Measurements from ENCODE around the gene CMTM1.

CMTM1 gene

GRCh38 chr16:66539623-66540469, 26.4 kb upstream of the CMTM1 start:
- no peak for DNase-seq

GRCh38 chr16:66541388-66542355, 24.6 kb upstream of the CMTM1 start:
- no peak for DNase-seq

- no peak for DNase-seq
These were observed 23.8 kb upstream of the CMTM1 start for GRCh38 chr16:66542396-66542795.

- DNase-seq = no peak
These were observed 22.7 kb upstream of the CMTM1 start for GRCh38 chr16:66543541-66543940.

GRCh38 chr16:66544016-66544757, 22.1 kb upstream of the CMTM1 start:
- DNase-seq = no peak

GRCh38 chr16:66547101-66547989, 18.9 kb upstream of the CMTM1 start:
- DNase-seq = no peak

GRCh38 chr16:66548068-66548467, 18.2 kb upstream of the CMTM1 start:
- DNase-seq = no peak

GRCh38 chr16:66548868-66549267, 17.4 kb upstream of the CMTM1 start:
- DNase-seq = no peak

- peak in 1 of 2 donors; percentile 69 for DNase-seq
These were observed 16.7 kb upstream of the CMTM1 start, which contains the start of gene TK2 for GRCh38 chr16:66549284-66550131. TK2 (minus strand) TSS chr16:66550122; CDS start chr16:66550061, 61 bp downstream.

GRCh38 chr16:66551348-66551759, 14.9 kb upstream of the CMTM1 start:
- DNase-seq = no peak

- DNase-seq = no peak
These were observed 14.4 kb upstream of the CMTM1 start for GRCh38 chr16:66551788-66552285.

- peak; percentile 77 to 89 for DNase-seq
These were observed 13.7 kb upstream of the CMTM1 start, which contains the start of gene CKLF for GRCh38 chr16:66552286-66553177. CKLF (plus strand) TSS chr16:66552576; CDS start chr16:66552716, 140 bp downstream.

- no peak for DNase-seq
These were observed 13.0 kb upstream of the CMTM1 start for GRCh38 chr16:66553223-66553622.

GRCh38 chr16:66554021-66554420, 12.2 kb upstream of the CMTM1 start:
- DNase-seq = no peak

- no peak for DNase-seq
These were observed 11.7 kb upstream of the CMTM1 start for GRCh38 chr16:66554495-66554894.

- DNase-seq = no peak
These were observed 6.1 kb upstream of the CMTM1 start for GRCh38 chr16:66560107-66560506.

- DNase-seq = no peak
These were observed 4.7 kb upstream of the CMTM1 start for GRCh38 chr16:66561381-66562080.

GRCh38 chr16:66562409-66562808, 3.8 kb upstream of the CMTM1 start:
- no peak for DNase-seq

GRCh38 chr16:66562986-66563385, 3.3 kb upstream of the CMTM1 start:
- DNase-seq = no peak

All from hippocampal formation (tissue), 2 donors.